Mesothelial cell of epicardium (in vitro differentiated cells): Measurements from ENCODE around the gene PSEN1. TPM values are rescaled to one million over a fixed set of nuclear protein-coding genes. Genes with fewer than 3 reads are reported as not detected.

Experiments used
- DNase-seq, 2 experiments: peaks; one replicate each; pipeline ENCODE4 v3.0.0; 2021; ENCODE audit warnings: low spot score in 2 of 2; ENCODE audit not compliant: unreplicated experiment in 2 of 2
- H3K27ac Mint-ChIP-seq: 2 replicates; pipeline ENCODE4 v1.8.0; 2021; ENCODE audit warnings: mixed read lengths
- H3K27me3 Mint-ChIP-seq: 2 replicates; pipeline ENCODE4 v1.8.0; 2021; ENCODE audit warnings: low read depth, mixed read lengths
- H3K36me3 Mint-ChIP-seq: 2 replicates; pipeline ENCODE4 v1.8.0; 2021; ENCODE audit warnings: mixed read lengths
- H3K4me1 Mint-ChIP-seq: 2 replicates; pipeline ENCODE4 v1.8.0; 2021; ENCODE audit warnings: mixed read lengths
- H3K4me3 Mint-ChIP-seq: 2 replicates; pipeline ENCODE4 v1.8.0; 2021; ENCODE audit warnings: mild to moderate bottlenecking, moderate library complexity, mixed read lengths
- H3K9me3 Mint-ChIP-seq: 2 replicates; pipeline ENCODE4 v1.8.0; 2021; ENCODE audit warnings: mixed read lengths
- CTCF ChIP-seq: fragments of 200-600 bp; sonication (generic); IDR thresholded peaks from one replicate; pipeline ENCODE4 v1.5.0; 2021; ENCODE audit warnings: antibody characterized with exemption; ENCODE audit not compliant: unreplicated experiment
- total RNA-seq: library from RNA; stranded (reverse); gene quantifications from 3 replicates; pipeline ENCODE4 v1.2.1, GENCODE V29; 2021

PSEN1 gene
- total RNA-seq, 1 donor from 2014 or later: 59.9 TPM

GRCh38 chr14:73125746-73126145, 10.6 kb upstream of the PSEN1 start:
- H3K27ac Mint-ChIP-seq: no peak overlapping the region
- peaks cover 17% of the 10 kb centered on the region for H3K36me3 Mint-ChIP-seq
- no peak overlapping the region for H3K4me3 Mint-ChIP-seq
- no peak for DNase-seq
- no peaks in the 10 kb centered on the region for H3K4me1 Mint-ChIP-seq
- H3K27me3 Mint-ChIP-seq: no peaks in the 10 kb centered on the region
- no peak for TF ChIP-seq CTCF
- no peaks in the 10 kb centered on the region for H3K9me3 Mint-ChIP-seq

GRCh38 chr14:73133795-73134194, 2.5 kb upstream of the PSEN1 start:
- no peak overlapping the region for H3K27ac Mint-ChIP-seq
- no peaks in the 10 kb centered on the region for H3K27me3 Mint-ChIP-seq
- peaks cover 3% of the 10 kb centered on the region for H3K36me3 Mint-ChIP-seq
- no peak overlapping the region for H3K4me3 Mint-ChIP-seq
- peaks cover 13% of the 10 kb centered on the region for H3K9me3 Mint-ChIP-seq
- H3K4me1 Mint-ChIP-seq: peaks cover 10% of the 10 kb centered on the region
- no peak for TF ChIP-seq CTCF
- DNase-seq: no peak

GRCh38 chr14:73136085-73136386, 271 bp upstream of the PSEN1 start:
- Mint-ChIP-seq H3K9me3 (peaks cover 13% of the 10 kb centered on the region), H3K36me3 (peaks cover 3% of the 10 kb centered on the region), H3K4me1 (peaks cover 13% of the 10 kb centered on the region), H3K27ac (peak overlapping the region; percentile 89), H3K4me3 (peak overlapping the region; percentile 86), H3K27me3 (no peaks in the 10 kb centered on the region)
- TF ChIP-seq CTCF: no peak
- no peak for DNase-seq

GRCh38 chr14:73140811-73141323, 4.6 kb downstream of the PSEN1 start:
- no peak overlapping the region for H3K4me3 Mint-ChIP-seq
- H3K36me3 Mint-ChIP-seq: peaks cover 3% of the 10 kb centered on the region
- DNase-seq: no peak
- TF ChIP-seq CTCF: no peak
- H3K27me3 Mint-ChIP-seq: no peaks in the 10 kb centered on the region
- H3K9me3 Mint-ChIP-seq: no peaks in the 10 kb centered on the region
- no peak overlapping the region for H3K27ac Mint-ChIP-seq
- peaks cover 13% of the 10 kb centered on the region for H3K4me1 Mint-ChIP-seq

GRCh38 chr14:73142216-73142615, 5.9 kb downstream of the PSEN1 start:
- Mint-ChIP-seq H3K9me3 (no peaks in the 10 kb centered on the region), H3K27me3 (no peaks in the 10 kb centered on the region), H3K27ac (peak overlapping the region; percentile 47), H3K4me3 (no peak overlapping the region), H3K36me3 (peaks cover 3% of the 10 kb centered on the region), H3K4me1 (peaks cover 14% of the 10 kb centered on the region)
- DNase-seq: no peak
- TF ChIP-seq CTCF: no peak

GRCh38 chr14:73143003-73143402, 6.7 kb downstream of the PSEN1 start:
- DNase-seq: no peak
- Mint-ChIP-seq H3K4me3 (no peak overlapping the region), H3K9me3 (no peaks in the 10 kb centered on the region), H3K36me3 (no peaks in the 10 kb centered on the region), H3K4me1 (peaks cover 11% of the 10 kb centered on the region), H3K27me3 (no peaks in the 10 kb centered on the region), H3K27ac (peak overlapping the region; percentile 47)
- no peak for TF ChIP-seq CTCF
